Fibroblast of upper back skin (primary cell): Measurements from ENCODE around the gene GPR82.
A peak's percentile ranks its signal among the peaks of the same experiment; 100 is the strongest.
"Not testable (repeated sequence)": the region's sequence is repeated elsewhere in the genome, so short reads cannot be mapped to it uniquely, and the experiment has no call there.

ENCODE experiments used
- DNase-seq: peaks from one replicate; pipeline ENCODE4 v3.0.0-alpha.2; 2013

The GPR82 gene

DNA sequence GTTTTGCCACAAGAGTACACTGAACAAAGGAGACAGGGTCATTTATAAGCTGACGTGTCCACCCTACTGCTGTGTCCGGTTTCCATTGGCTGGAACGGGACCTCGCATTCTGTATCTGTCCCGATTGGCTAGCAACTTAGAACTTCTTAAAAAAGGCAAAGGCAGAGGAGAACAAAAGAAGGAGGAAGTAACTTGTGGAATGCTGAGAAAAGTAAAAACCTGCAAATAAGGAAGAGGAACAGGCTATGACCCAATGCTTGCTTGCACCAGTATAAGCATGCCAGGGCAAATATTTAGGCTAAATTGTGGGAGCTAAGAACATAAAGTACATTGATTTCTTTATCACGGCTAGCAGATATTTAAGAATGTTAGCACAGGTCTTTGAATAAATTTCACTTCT is 4.4 kb upstream of the GPR82 start:
- DNase-seq = not testable (repeated sequence)

DNA sequence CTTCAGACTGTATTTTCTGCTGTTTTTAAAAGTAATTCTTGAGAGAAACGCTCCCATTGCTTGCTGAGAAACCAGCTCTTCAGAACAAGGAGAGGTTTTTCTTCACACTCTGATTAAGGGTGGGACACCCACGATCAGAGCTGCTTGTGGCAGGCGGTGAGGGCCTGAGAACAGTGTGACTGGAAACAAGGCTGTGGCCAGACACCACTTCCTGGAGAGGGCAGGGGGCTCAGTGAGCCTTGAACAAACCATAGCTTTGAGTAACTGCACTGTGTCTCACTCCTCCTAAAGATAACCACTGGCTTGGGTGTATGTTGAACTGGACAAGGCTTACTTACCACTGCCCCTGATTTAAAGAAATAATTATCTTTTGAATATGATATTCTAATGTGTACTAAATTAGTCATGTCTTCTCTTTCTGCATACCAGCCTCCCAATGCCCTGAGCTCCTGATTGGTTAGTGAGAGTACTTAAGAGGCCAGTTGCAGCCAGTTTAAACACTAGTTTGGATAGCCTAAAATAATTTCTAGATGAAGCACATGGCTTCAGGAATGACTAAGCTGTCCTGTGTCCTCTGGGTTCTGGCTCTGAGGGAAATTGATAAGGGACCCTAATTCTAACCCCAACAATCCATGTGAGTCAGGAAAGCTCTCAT is 3.7 kb upstream of the GPR82 start:
- no peak for DNase-seq

DNA sequence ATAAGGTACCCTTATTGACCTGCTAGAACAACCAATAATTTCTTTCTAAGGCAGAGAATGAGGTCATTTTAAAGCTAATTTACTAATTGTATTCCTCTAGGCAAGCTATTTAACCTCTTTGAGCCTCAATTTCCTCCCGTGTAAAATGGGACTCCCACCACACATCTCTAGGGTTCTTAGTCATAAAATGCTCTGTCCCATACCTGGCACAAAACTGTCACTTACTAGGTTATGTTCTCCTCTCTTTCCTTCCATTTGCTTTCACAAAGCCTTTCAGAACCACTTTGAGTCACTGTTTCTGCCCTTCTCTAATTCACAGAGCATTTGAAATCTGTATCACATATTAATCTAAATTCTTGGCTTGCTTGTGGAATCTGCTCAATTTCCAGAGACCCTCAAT is 2.4 kb upstream of the GPR82 start:
- no peak for DNase-seq

DNA sequence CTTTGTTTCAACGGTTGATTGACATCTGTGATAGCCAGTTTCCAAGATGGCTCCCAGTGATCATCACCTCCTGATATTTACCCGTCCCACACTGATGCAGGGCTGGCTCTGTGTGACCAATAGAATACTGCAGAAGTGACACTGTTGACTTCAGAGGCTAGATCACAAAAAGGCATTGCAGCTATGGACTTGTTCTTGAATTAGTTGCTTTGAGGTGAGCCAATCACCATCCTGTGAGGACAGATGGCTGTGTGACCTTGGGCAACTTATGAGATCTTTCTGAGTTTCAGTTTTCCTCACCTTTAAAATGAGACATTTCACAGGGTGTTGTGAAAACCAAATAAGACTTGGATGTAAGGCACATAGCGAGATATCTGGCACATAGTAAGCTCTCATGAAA is 1.8 kb upstream of the GPR82 start:
- DNase-seq = no peak

DNA sequence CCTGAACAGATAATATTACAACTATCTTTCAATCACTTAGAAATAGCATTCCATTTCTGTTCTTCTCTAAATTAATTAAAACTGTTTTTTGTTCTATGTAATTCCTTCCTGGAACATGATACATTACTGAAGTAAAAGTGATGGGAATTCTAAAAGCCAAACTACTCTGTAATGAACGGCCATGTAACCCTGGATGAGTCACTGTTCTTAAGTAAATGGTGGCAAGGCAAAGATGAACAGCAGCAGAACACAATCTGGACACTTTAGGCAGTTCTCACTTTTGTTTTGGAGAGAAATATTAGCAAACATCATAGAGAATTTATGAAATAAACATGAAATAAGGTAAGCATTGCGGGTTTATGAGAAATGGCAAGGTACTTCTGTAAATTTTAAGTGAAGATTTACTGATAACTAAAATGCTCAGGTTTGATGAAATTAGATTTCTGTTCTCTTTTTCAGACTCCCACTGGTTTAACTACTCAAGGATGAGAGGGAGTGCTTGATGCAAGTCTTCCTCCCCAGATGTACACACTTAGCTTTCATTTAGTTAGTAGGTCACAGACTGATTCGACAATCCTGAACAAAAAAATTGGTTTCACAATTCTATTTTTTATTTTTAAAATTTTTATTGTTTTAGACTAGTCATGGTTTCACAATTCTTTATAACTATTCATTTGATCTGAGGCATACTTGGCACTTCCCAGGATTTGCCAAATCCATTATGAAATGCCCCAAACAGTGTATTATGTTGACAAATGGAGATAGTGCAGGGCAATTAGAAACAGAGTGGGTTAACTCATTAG is 964 bp upstream of the GPR82 start:
- no peak for DNase-seq

DNA sequence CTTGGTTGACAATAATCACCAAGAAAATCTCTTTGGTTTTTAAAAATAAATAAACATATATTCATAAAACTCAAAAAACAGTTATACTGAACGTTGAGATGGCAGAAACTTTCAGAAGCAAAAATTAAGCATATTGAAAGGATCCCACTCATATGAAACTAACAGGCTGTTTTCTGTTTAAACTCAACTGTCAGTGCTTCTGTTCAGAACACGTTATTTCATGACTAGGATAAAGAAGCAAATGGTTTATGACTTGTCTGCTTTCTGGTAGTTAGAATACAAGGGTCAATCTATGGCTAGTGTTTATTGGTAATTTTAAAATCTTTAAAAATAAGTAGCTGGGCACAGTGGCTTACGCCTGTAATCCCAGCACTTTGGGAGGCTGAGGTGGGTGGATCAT is 4.1 kb downstream of the GPR82 start:
- DNase-seq = no peak

DNA sequence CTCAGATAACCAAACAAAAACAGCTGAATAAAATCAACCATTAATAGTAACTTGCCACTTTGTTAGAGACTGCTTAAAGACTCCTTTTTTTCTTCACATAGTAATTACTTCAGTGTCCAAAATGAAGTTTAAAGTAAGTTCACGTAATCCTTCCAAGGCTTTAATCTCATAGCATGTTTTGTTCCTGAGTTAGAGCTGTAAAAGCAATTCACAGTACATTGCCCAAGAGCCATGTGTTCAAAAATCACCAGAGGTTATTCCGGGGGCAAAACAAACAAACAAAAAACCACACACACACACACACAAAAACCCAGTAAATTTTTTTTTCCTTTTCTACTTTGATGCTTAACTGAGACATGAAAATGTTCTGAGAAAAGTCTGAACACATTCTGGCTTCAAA is 6.1 kb downstream of the GPR82 start:
- DNase-seq = no peak

DNA sequence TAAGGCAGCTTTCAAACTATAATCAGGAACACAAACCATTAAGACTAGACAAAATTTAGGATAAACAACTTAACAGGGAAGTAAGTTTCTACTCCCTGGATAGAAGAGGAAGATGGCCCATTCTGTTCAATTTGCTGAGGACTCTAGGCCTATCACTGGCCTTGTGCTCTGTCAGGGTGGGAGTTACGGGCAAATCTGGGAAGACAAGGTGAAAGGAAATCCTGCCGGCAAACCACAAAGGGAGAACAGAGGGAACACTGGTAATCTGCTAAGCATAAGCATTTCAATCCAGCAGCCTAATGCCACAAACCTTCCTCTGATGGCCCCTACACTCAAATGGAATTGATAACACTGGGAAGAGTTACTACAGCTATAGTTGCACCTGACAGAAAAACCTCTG is 8.3 kb downstream of the GPR82 start:
- no peak for DNase-seq

DNA sequence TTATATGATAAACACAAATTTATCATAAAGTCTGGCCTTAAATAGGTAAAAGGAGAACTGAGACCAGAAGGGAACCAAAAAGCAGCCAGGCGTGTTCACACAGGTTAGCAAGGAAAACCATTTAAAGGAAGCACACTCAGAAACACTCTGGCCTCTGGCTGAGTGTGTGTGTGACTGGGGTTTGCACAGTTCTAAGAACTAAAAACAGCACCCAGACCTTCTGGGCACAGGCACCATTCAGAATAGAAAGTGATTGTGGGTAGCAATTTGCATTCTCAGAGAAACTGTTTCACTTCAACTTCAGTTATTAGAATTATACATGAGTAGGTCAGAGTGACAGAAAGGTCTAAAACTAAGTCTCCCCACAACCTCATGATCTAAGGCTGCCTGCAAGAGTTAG is 10.0 kb downstream of the GPR82 start:
- no peak for DNase-seq

DNA sequence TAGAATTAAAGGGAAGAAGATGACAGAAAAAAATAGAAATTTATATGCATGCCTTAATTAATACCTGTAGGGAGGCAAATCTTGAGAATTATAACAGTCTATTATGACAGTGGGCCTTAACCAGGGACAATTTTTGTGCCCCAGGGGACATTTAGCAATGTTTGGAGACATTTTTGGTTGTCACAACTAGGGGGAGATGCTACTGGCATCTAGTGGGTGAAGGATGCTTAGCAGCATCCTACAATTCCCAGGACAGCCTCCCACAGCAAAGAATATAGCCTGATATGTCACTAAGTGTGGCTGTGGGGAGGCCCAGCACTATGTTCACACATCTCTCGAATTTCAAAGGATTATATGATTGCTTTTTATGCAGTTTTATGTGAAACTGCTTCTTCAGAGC is 10.5 kb downstream of the GPR82 start:
- no peak for DNase-seq

DNA sequence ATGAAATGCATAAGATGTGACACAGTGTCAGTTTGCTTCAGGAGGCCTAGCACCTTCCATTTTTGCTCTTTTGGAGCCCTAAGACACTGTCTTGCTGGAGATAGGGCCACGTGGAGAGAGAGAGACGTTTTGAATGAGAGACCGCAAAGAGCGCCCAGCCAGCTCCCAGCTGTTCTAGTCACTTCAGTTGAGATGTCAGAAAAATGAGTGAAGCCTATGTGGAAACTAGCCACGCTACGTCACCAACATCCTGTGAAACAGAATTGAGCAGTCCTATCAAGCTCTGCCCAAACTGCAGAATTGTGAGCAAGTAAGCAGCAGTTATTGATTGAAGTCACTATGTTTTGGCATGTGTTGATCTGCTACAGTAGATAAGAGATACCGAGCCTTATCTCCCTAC is 13.1 kb downstream of the GPR82 start:
- DNase-seq = no peak

DNA sequence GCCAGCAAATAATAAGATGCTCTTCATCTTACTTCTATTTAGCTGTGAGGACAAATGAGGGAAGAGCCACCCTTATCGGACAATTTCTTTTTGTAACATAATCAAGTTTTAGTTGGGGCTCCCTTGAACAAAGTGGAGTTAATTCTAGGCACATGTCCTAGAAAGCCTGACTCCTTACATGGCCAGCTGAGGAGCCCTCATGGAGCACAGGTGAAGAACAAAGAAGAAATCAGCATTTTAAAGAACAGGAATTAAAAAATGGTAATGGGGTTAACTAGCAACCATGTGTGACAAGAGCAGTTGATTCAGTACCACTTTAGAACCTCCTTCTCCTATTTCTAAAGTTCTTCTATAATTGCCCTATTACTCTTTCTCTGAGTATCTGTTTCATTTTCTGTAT is 15.9 kb downstream of the GPR82 start:
- DNase-seq = no peak

DNA sequence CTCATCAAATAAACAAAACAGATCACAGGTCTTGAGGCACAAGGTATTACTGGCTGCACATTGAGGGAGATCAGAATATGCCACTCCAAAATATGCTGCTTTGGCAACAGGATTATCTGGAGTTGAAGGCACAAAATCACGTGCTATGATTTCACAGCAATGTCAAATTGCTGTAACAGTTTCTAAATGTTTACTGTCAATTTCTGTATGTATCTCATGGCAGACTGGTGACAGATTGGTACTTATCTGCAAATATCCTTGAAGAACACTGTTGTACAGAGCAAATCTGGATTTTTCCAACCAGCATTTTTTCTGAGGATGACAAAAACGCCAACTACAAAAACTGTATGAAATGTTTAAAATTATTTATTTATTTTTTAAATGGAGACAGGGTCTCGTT is 26.7 kb downstream of the GPR82 start:
- DNase-seq = no peak

DNA sequence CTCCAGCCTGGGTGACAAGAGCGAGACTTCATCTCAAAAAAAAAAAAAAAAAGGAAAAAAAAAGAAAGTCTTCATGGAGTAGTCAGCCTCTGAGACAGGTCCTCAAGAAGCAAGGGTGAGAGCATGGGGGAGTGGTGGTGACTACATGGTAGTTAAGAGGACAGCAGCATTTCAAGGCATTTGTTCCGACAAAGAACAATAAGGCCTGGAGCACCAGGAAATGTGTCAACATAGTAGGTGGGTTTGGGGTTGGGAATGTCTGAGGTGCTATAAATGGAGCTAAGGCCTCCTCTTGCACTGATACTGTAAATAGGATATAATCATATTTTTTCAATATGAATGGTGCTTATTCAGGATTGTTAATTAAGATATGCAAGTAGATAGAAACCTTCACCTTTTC is 34.4 kb downstream of the GPR82 start:
- no peak for DNase-seq

DNA sequence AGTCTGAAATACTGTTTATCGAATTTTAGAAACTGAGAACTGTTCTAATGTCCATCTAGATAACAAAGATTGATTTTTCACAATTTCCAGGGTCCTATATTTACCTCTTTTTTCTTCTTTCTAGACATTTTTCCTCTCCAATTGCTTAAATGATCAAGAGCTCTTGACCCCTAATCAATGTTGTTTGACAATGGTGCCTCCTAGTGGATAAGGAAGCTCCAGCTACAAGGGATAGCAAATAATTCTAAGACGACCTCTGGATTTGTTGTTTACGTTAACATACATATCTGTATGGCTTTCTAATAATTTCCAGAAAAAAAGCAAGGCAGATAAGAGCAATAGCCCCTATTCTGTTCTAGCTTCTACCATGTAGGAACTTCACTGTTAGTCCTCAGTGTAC is 35.8 kb downstream of the GPR82 start:
- peak; percentile 23 for DNase-seq

DNA sequence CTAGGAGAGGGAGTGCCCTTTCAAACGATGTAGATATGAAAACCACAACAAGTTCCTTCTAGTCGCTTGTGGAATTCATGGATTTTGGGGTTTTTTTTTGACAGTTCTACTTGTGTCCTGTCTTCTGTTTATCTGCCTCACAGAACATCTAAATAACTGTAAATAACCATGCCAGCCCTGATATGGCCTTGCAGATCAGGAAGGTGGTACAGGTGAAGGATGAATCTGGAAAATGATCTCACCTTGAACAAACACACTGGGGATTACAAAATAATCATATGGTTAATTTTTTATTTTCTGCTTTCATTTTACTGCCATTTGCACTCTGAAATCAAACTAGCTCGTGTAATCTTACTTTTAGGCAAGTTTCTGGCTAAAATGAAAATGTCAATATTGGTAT is 37.2 kb downstream of the GPR82 start:
- DNase-seq = no peak

DNA sequence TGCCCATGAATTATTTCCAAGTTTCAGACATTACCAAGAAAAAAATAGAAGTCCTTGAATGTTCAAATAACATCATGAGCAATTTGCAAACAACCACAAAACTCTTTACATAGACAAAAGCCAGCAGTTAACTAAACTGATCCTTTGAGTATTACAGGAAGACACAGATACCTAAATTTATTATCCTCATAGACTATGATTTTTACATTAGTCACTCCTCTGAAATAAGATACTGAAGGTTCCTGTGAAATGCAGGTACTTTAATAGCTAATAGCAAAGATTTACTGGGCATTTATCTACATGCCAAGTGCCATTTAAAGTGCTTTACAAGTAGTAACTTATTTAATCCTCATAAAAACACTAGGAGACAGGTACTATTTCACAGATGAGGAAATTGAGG is 37.7 kb downstream of the GPR82 start:
- DNase-seq = no peak

DNA sequence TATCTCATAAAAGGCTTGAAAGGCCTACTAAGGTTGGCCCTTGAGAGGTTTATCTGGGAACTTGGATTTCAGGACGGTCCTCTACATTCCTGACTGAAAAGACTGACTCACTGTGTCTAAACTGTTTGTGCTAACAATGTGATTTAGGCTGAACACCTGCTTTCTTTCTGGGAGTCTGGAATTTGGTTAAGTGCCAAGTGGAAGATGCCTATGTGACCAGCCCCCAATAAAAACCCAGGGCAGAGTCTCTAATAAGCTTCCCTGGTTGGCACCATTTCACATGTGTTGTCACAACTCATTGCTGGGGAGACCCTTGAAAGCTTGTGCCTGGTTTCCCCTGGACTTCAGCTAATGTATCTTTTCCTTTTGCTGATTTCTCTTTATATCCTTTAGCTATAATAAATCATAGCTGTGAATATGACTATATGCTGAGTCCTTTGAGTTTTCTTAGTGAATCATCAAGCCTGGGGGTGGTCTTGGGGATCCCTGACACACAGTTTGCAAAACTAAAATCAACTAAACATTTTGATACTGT is 55.1 kb downstream of the GPR82 start:
- DNase-seq = peak; percentile 62
